ENCODE results near the gene GMIP. TPM values are rescaled to one million over a fixed set of nuclear protein-coding genes. Genes with fewer than 3 reads are reported as not detected.
"Not testable (repeated sequence)": the region's sequence is repeated elsewhere in the genome, so short reads cannot be mapped to it uniquely, and the experiment has no call there.

Gene GMIP
- total RNA-seq, 1 donor from 2014 or later = 3.2 TPM

- no peak for TF ChIP-seq CTCF (IDR thresholded peaks at IDR 0.05; ENCODE audit: insufficient read depth, low read length, severe bottlenecking)
- Histone ChIP-seq H3K36me3 (ENCODE audit: control insufficient read depth, insufficient read depth, low read length) (no peaks in the 10 kb centered on the region), H3K4me3 (ENCODE audit: low read depth, low read length) (no peak overlapping the region), H3K27me3 (ENCODE audit: control insufficient read depth, insufficient read depth, low read length) (no peaks in the 10 kb centered on the region)
- DNase-seq (ENCODE audit: low read depth) (peak; percentile 52), FAIRE-seq (no peak)
Observed at GRCh38 chr19:19602713-19603324, 40.6 kb downstream of the GMIP start.

- DNase-seq (ENCODE audit: low read depth) (peak; percentile 59), FAIRE-seq (no peak)
- Histone ChIP-seq H3K27me3 (ENCODE audit: control insufficient read depth, insufficient read depth, low read length) (no peaks in the 10 kb centered on the region), H3K36me3 (ENCODE audit: control insufficient read depth, insufficient read depth, low read length) (no peaks in the 10 kb centered on the region), H3K4me3 (ENCODE audit: low read depth, low read length) (no peak overlapping the region)
- no peak for TF ChIP-seq CTCF (IDR thresholded peaks at IDR 0.05; ENCODE audit: insufficient read depth, low read length, severe bottlenecking)
Observed at GRCh38 chr19:19602136-19602712, 41.2 kb downstream of the GMIP start.

GRCh38 chr19:19600793-19601330 lies 42.6 kb downstream of the GMIP start:
- Histone ChIP-seq H3K27me3 (ENCODE audit: control insufficient read depth, insufficient read depth, low read length) (no peaks in the 10 kb centered on the region), H3K4me3 (ENCODE audit: low read depth, low read length) (no peak overlapping the region), H3K36me3 (ENCODE audit: control insufficient read depth, insufficient read depth, low read length) (no peaks in the 10 kb centered on the region)
- TF ChIP-seq CTCF (IDR thresholded peaks at IDR 0.05; ENCODE audit: insufficient read depth, low read length, severe bottlenecking) = no peak
- DNase-seq (ENCODE audit: low read depth) (no peak), FAIRE-seq (no peak)

GRCh38 chr19:19598728-19599451 lies 44.6 kb downstream of the GMIP start:
- H3K4me3 ChIP-seq (ENCODE audit: low read depth, low read length); H3K36me3 ChIP-seq (ENCODE audit: control insufficient read depth, insufficient read depth, low read length); H3K27me3 ChIP-seq (ENCODE audit: control insufficient read depth, insufficient read depth, low read length); FAIRE-seq; DNase-seq (ENCODE audit: low read depth): not testable (repeated sequence)

- FAIRE-seq (no peak), DNase-seq (ENCODE audit: low read depth) (no peak)
- H3K36me3 ChIP-seq (ENCODE audit: control insufficient read depth, insufficient read depth, low read length) = no peaks in the 10 kb centered on the region
- TF ChIP-seq CTCF (IDR thresholded peaks at IDR 0.05; ENCODE audit: insufficient read depth, low read length, severe bottlenecking) = no peak
- H3K4me3 ChIP-seq (ENCODE audit: low read depth, low read length) = no peak overlapping the region
- no peaks in the 10 kb centered on the region for H3K27me3 ChIP-seq (ENCODE audit: control insufficient read depth, insufficient read depth, low read length)
Observed at GRCh38 chr19:19597809-19598306, 45.6 kb downstream of the GMIP start.

- H3K27me3 ChIP-seq (ENCODE audit: control insufficient read depth, insufficient read depth, low read length) = no peaks in the 10 kb centered on the region
- no peak overlapping the region for H3K4me3 ChIP-seq (ENCODE audit: low read depth, low read length)
Observed at GRCh38 chr19:19595171-19595701, 48.2 kb downstream of the GMIP start.

More at GRCh38 chr19:19595171-19595701, 48.2 kb downstream of the GMIP start:
- H3K36me3 ChIP-seq (ENCODE audit: control insufficient read depth, insufficient read depth, low read length) = no peaks in the 10 kb centered on the region
- TF ChIP-seq CTCF (IDR thresholded peaks at IDR 0.05; ENCODE audit: insufficient read depth, low read length, severe bottlenecking) = no peak
- DNase-seq (ENCODE audit: low read depth) = peak; percentile 49
- no peak for FAIRE-seq

Measured in bronchial epithelial cell (primary cell).